Renal cortex interstitium (tissue), 3 donors: ENCODE results near the gene TSPAN19. TPM values are rescaled to one million over a fixed set of nuclear protein-coding genes. Genes with fewer than 3 reads are reported as not detected.

Experiments
- polyA plus RNA-seq, 3 donors: library from polyadenylated mRNA; unstranded; fragments of 120-200 nt; gene quantifications; one replicate each; pipeline ENCODE4 v1.2.1, GENCODE V29; 2013; ENCODE audit not compliant: insufficient read length in 3 of 3

TSPAN19 gene
- polyA plus RNA-seq, 3 donors: 0.32 to 0.85 (median 0.54) TPM

Other genes starting within 250 kb of the TSPAN19 start
- gene SLC6A15, start 123.5 kb downstream of the TSPAN19 start, polyA plus RNA-seq: under 1 TPM; 0.53 to 0.80 (median 0.76) TPM
- gene LRRIQ1, start 74 bp upstream of the TSPAN19 start, polyA plus RNA-seq: 10 to 100 TPM; 31.2 to 39.9 (median 35.8) TPM
- 10 to 100 TPM; 26.8 to 31.9 (median 31.2) TPM for gene ALX1, start 243.9 kb upstream of the TSPAN19 start, polyA plus RNA-seq